Esophagus squamous epithelium (tissue), 4 donors: ENCODE results near the gene MBD5.

Source experiments
- POLR2A ChIP-seq, 4 donors: fragments of 450-650 bp; IDR thresholded peaks; one replicate each; pipeline ENCODE4 v1.6.1; 2017; ENCODE audit warnings: antibody characterized with exemption in 4 of 4, mild to moderate bottlenecking in 4 of 4, moderate library complexity in 3 of 4
- TF ChIP-seq, protein P1 (sequence below), 6 experiments: fragments of 450-650 bp in 4 of 6; fragments of 200-600 bp in 2 of 6; sonication (generic) in 2 of 6; IDR thresholded peaks; one replicate each; pipeline ENCODE4 v1.5.1; 2016 to 2019; ENCODE audit warnings: antibody characterized with exemption in 6 of 6, mild to moderate bottlenecking in 4 of 6, moderate library complexity in 4 of 6

DNA sequence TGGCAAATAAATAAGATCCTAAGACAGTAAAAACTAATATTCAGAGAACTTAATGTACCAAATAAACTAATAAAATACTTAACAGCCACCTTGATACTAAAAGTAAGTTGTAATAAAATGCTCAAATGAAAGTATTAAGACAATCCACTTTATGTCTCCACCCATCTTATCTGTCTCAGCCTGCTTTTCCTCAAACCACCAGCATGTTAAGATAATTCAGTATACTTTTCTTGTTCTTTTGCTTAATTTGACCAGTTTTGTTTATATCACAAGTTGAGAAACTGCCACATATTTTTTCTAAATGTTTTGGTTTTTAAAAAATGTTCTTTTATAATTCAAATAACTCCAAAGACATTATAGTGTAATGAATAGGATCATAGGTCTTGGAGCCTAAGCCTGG is 142.0 kb downstream of the MBD5 start:
- TF ChIP-seq, protein P1, sequence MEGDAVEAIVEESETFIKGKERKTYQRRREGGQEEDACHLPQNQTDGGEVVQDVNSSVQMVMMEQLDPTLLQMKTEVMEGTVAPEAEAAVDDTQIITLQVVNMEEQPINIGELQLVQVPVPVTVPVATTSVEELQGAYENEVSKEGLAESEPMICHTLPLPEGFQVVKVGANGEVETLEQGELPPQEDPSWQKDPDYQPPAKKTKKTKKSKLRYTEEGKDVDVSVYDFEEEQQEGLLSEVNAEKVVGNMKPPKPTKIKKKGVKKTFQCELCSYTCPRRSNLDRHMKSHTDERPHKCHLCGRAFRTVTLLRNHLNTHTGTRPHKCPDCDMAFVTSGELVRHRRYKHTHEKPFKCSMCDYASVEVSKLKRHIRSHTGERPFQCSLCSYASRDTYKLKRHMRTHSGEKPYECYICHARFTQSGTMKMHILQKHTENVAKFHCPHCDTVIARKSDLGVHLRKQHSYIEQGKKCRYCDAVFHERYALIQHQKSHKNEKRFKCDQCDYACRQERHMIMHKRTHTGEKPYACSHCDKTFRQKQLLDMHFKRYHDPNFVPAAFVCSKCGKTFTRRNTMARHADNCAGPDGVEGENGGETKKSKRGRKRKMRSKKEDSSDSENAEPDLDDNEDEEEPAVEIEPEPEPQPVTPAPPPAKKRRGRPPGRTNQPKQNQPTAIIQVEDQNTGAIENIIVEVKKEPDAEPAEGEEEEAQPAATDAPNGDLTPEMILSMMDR (IDR thresholded peaks at IDR 0.05): no peak
- TF ChIP-seq POLR2A (IDR thresholded peaks at IDR 0.05): no peak
